Measurements from ENCODE around the gene ESPNL. TPM values are rescaled to one million over a fixed set of nuclear protein-coding genes. Genes with fewer than 3 reads are reported as not detected.
A peak's percentile ranks its signal among the peaks of the same experiment; 100 is the strongest.

ESPNL gene
- total and polyA plus RNA-seq, 2 of the 4 experiments (the other 2 are of a cell fraction), result 2.0 TPM

- ChIA-PET POLR2A (ENCODE audit: unreplicated experiment) (no interaction called here), CTCF (no interaction called here)
- Histone ChIP-seq H3K4me2 (ENCODE audit: low read depth, low read length) (no peak overlapping the region), H3K4ac (ENCODE audit: low read depth, low read length) (no peak overlapping the region), H3K9me3 (ENCODE audit: control insufficient read depth, insufficient read depth, low read length) (no peaks in the 10 kb centered on the region), H2AK9ac (replicated peaks; ENCODE audit: low read depth, low read length, poor library complexity) (no peak overlapping the region), H3K18ac (ENCODE audit: low read depth, low read length) (no peak overlapping the region), H2BK15ac (ENCODE audit: low read depth, low read length) (no peak overlapping the region), H3K14ac (replicated peaks; ENCODE audit: low read depth, low read length) (no peak overlapping the region), H4K91ac (ENCODE audit: insufficient read depth, low read depth, low read length) (no peak overlapping the region), H3K36me3 (ENCODE audit: control insufficient read depth, insufficient read depth, low read length) (no peaks in the 10 kb centered on the region), H3K9me1 (ENCODE audit: insufficient read depth, low read length) (0 out of 2 replicates have a peak, but pooled peaks cover 7% of the 10 kb centered on the region), H3K79me1 (ENCODE audit: low read depth in 1 of 2, low read length in 2 of 2) (no peaks in the 10 kb centered on the region), H3K56ac (ENCODE audit: extremely low read depth, insufficient read depth, low read length) (no peak overlapping the region), H2BK5ac (ENCODE audit: low read depth, low read length, poor library complexity, severe bottlenecking) (no peak overlapping the region), H3K27ac (ENCODE audit: insufficient read depth, low read length) (no peak overlapping the region), H2BK20ac (ENCODE audit: low read depth, low read length) (no peak overlapping the region), H3K9ac (ENCODE audit: low read depth, low read length) (no peak overlapping the region), H4K8ac (ENCODE audit: low read depth in 2 of 2, low read length in 2 of 2) (no peak overlapping the region), H2AFZ (replicated peaks; ENCODE audit: low read length, poor library complexity) (peak overlapping the region; percentile 41), H3K4me1 (ENCODE audit: control insufficient read depth, insufficient read depth, low read length) (peaks cover 10% of the 10 kb centered on the region), H4K5ac (ENCODE audit: low read depth, low read length) (no peak overlapping the region; the same call in 1 of the 2 replicates), H2BK120ac (ENCODE audit: low read depth, low read length) (no peak overlapping the region), H3K23ac (ENCODE audit: low read depth, low read length) (no peak overlapping the region), H3K4me3 (ENCODE audit: insufficient read depth, low read depth, low read length) (no peak overlapping the region), H2AK5ac (ENCODE audit: low read depth, low read length) (no peak overlapping the region), H4K20me1 (ENCODE audit: insufficient read depth, low read length) (no peaks in the 10 kb centered on the region), H3K27me3 (ENCODE audit: control insufficient read depth, insufficient read depth, low read length) (no peaks in the 10 kb centered on the region)
- TF ChIP-seq MAFK (IDR thresholded peaks at IDR 0.05; ENCODE audit: low read depth, low read length), result no peak
- TF ChIP-seq RAD21 (IDR thresholded peaks at IDR 0.05; ENCODE audit: low read length), result no peak
- TF ChIP-seq CTCF (conservative IDR thresholded peaks at IDR 0.05; ENCODE audit: low read depth, low read length), result no peak
- no peak for TF ChIP-seq FOS (IDR thresholded peaks at IDR 0.05; ENCODE audit: low read depth, low read length)
- TF ChIP-seq CEBPB (IDR thresholded peaks at IDR 0.05; ENCODE audit: low read depth, low read length), result no peak
- TF ChIP-seq SMC3 (IDR thresholded peaks at IDR 0.05; ENCODE audit: low read depth, low read length), result no peak
- TF ChIP-seq RCOR1 (IDR thresholded peaks at IDR 0.05; ENCODE audit: insufficient replicate concordance, low read length), result no peak
- no peak for TF ChIP-seq POLR2A (IDR thresholded peaks at IDR 0.05; ENCODE audit: low read depth, low read length)
- no peak for TF ChIP-seq RFX5 (IDR thresholded peaks at IDR 0.05; ENCODE audit: low read depth, low read length)
- no peak for TF ChIP-seq MXI1 (IDR thresholded peaks at IDR 0.05; ENCODE audit: borderline replicate concordance, low read depth, low read length)
- TF ChIP-seq BHLHE40 (IDR thresholded peaks at IDR 0.05; ENCODE audit: low read depth, low read length), result no peak
- intact Hi-C loops (cut with micrococcal nuclease), result no loop called here
- dilution Hi-C loops (cut with HindIII; ENCODE audit: low sequenced_read_pairs, unreplicated experiment), result no loop called here
- 86% methylated on average over 1 of the region's 13 CpGs; no CpG with 5 or more reads in 1 of the 2 experiments for WGBS, 2 experiments (ENCODE audit: extremely low coverage in 2 of 2, insufficient read length in 1 of 2)
- DNase-seq, result no peak
- ATAC-seq (ENCODE audit: low read depth), result no peak
- no TSS peak for BruUV-seq (replicated peaks)
- in situ Hi-C loops (cut with MboI; ENCODE audit: low sequenced_read_pairs), result no loop called here
Measured at GRCh38 chr2:238151205-238151604, 51.1 kb downstream of the ESPNL start.

Measured in IMR-90 (cell line).